ENCODE measurements around the gene RBM4B. TPM values are rescaled to one million over a fixed set of nuclear protein-coding genes. Genes with fewer than 3 reads are reported as not detected.
A peak's percentile ranks its signal among the peaks of the same experiment; 100 is the strongest.

RBM4B gene
- total and polyA plus RNA-seq, 7 experiments from 2014 or later, result 9.8 to 27.2 (median 19.7) TPM

DNA sequence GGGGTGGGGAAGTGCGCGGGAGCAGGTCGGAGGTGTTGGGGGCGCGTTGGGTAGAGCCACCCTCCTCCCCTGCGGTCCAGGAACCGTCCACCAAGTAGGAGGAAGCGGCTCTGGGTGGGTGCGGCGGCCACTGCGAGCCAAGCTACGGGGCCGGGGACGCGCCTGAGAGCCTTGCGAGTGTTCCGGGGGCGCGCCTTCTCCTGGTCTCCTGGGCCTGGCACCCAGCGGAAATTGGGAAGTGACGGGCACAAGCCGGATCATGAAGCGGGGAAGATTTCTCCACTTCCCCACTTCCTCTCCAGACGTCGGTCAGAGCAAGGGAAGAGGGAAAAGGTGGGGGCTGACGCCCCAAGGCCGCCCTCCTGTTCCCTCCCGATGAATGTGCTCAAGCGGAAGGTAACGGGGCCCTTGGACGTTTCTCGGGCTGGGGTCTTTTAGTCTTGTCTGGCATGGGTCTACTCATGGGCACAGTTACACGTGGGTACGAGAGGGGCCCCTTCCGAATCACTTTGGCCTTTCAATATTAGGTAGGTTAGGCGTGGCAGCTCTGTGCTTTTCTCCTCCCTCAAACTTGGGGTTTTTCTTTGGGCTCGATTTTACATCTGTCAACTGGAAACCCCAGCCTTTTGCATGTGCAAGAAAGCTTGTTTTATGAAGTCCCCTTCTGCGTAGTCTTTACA, 60.4 kb downstream of the RBM4B start:
- Histone ChIP-seq H3K27ac (ENCODE audit: low read depth, low read length) (peak overlapping the region; percentile 83), H3K36me3 (ENCODE audit: control insufficient read depth in 2 of 3, insufficient read depth in 3 of 3, low read length in 3 of 3) (peaks cover 0 to 11% (median 0%) of the 10 kb centered on the region in 3 experiments), H3K27me3 (ENCODE audit: control insufficient read depth in 2 of 2, insufficient read depth in 2 of 2, low read length in 2 of 2) (no peaks in the 10 kb centered on the region), H3K9me3 (ENCODE audit: control insufficient read depth in 2 of 3, low read length in 3 of 3) (no peaks in the 10 kb centered on the region), H3K4me3 (ENCODE audit: low read length) (peak overlapping the region; percentile 97), H3K4me1 (ENCODE audit: control insufficient read depth in 2 of 2, insufficient read depth in 2 of 2, low read length in 2 of 2) (peaks cover 36 to 37% of the 10 kb centered on the region in 2 donors)
- ATAC-seq (no peak), DNase-seq (peak in 4 of 9 donors; percentile 28 to 59 (median 34))
- intact Hi-C loops (cut with micrococcal nuclease), result loop anchor here (2.0 to 10.0 kb wide), 10 partner anchors 40 to 1195 kb away; partner anchors contain the start of genes KDM2A (in 2 of the 2), ACTN3 (in 1 of the 2), CDK2AP2 (in 1 of the 2) and DPP3 (in 1 of the 2)
- H3K27ac Mint-ChIP-seq, result peak overlapping the region; percentile 96 to 99 (median 98)
- peak overlapping the region; percentile 86 to 99 (median 98) for H3K4me3 Mint-ChIP-seq
- peaks cover 0 to 3% (median 0%) of the 10 kb centered on the region in 5 donors for H3K27me3 Mint-ChIP-seq
- peaks cover 32 to 62% (median 52%) of the 10 kb centered on the region in 7 donors for H3K4me1 Mint-ChIP-seq
- peaks cover 4 to 37% (median 17%) of the 10 kb centered on the region in 5 donors for H3K36me3 Mint-ChIP-seq
- peaks cover 0 to 10% (median 0%) of the 10 kb centered on the region in 11 donors for H3K9me3 Mint-ChIP-seq
- POLR2A ChIA-PET, result interaction anchor here (0.6 to 12.0 kb wide), 31 partner anchors 8 to 1012 kb away, joined by 3 to 376 read pairs (median 4); partner anchors contain the start of genes ACTN3, CCDC87, CCS and CTSF
- CTCF ChIA-PET, result interaction anchor here (1.0 to 2.4 kb wide), 4 partner anchors 21 to 61 kb away, joined by 3 to 15 read pairs (median 9); partner anchors contain the start of genes RBM4 and RBM4B

DNA sequence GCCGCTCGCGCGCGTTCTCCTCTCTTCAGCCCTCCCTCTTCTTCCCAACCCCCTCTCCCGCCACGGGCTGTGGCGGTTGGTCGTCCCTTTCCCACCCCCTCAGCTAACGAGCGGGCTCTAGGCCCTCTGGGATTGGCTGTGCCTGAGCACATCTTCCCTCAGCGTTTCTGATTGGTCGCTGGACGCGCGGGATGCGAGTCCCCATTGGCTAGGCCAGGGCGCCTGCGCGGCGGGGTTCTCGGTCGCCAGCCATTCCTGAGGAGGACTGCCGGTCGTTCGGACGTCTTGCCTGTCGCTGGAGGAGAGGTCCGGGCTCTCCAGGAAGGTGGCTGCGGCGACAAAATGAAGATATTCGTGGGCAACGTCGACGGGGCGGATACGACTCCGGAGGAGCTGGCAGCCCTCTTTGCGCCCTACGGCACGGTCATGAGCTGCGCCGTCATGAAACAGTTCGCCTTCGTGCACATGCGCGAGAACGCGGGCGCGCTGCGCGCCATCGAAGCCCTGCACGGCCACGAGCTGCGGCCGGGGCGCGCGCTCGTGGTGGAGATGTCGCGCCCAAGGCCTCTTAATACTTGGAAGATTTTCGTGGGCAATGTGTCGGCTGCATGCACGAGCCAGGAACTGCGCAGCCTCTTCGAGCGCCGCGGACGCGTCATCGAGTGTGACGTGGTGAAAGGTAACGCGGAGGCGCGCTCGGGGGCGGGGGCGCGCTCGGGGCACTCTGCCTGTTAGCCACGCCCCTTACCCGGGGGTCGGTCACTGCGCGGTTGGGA, 61.1 kb downstream of the RBM4B start, which contains the start of gene RBM14:
RBM14 (plus strand) TSS at position 252 of the 776 bp plus-strand sequence; CDS start at position 343, 91 bp downstream.
- H3K4me1 Mint-ChIP-seq, result peaks cover 26 to 55% (median 47%) of the 10 kb centered on the region in 7 donors
- intact Hi-C loops (cut with micrococcal nuclease), result loop anchor here (1.0 to 10.0 kb wide), 16 partner anchors 23 to 1194 kb away; partner anchors contain the start of genes ACTN3 (in 2 of the 2), CCDC87 (in 2 of the 2), CCS (in 2 of the 2) and KDM2A (in 2 of the 2)
- H3K4me1 ChIP-seq (ENCODE audit: control insufficient read depth in 2 of 2, insufficient read depth in 2 of 2, low read length in 2 of 2), result peaks cover 29 to 30% of the 10 kb centered on the region in 2 donors

More for the DNA sequence above, 61.1 kb downstream of the RBM4B start, which contains the start of gene RBM14:
- H3K4me3 ChIP-seq (ENCODE audit: low read length), result peak within 1 kb of the TSS; percentile 97
- POLR2A ChIA-PET, result interaction anchor here (0.6 to 12.0 kb wide), 32 partner anchors 9 to 1013 kb away, joined by 3 to 376 read pairs (median 4); partner anchors contain the start of genes ACTN3, CCDC87, CCS and CTSF
- peak within 1 kb of the TSS; percentile 86 to 99 (median 98) for H3K4me3 Mint-ChIP-seq
- DNase-seq, result peak; percentile 96 to 99 (median 99)
- H3K27ac Mint-ChIP-seq, result peak within 1 kb of the TSS; percentile 96 to 99 (median 98)
- CTCF ChIA-PET, result interaction anchor here (0.6 to 2.4 kb wide), 5 partner anchors 22 to 61 kb away, joined by 3 to 15 read pairs (median 3); partner anchors contain the start of genes RBM4 and RBM4B
- H3K36me3 Mint-ChIP-seq, result peaks cover 4 to 37% (median 15%) of the 10 kb centered on the region in 5 donors
- H3K27me3 Mint-ChIP-seq, result peaks cover 0 to 3% (median 0%) of the 10 kb centered on the region in 5 donors
- peak within 1 kb of the TSS; percentile 83 for H3K27ac ChIP-seq (ENCODE audit: low read depth, low read length)
- peaks cover 0 to 11% (median 0%) of the 10 kb centered on the region in 3 experiments for H3K36me3 ChIP-seq (ENCODE audit: control insufficient read depth in 2 of 3, insufficient read depth in 3 of 3, low read length in 3 of 3)
- H3K9me3 Mint-ChIP-seq, result peaks cover 0 to 10% (median 0%) of the 10 kb centered on the region in 11 donors
- peak; percentile 88 for ATAC-seq
- H3K9me3 ChIP-seq (ENCODE audit: control insufficient read depth in 2 of 3, low read length in 3 of 3), result no peaks in the 10 kb centered on the region
- no peaks in the 10 kb centered on the region for H3K27me3 ChIP-seq (ENCODE audit: control insufficient read depth in 2 of 2, insufficient read depth in 2 of 2, low read length in 2 of 2)

Other genes starting within 250 kb of the RBM4B start
- 10 to 100 TPM; 23.5 to 64.1 (median 24.0) TPM for gene MRPL11, start 239.0 kb downstream of the RBM4B start, total RNA-seq
- 10 to 100 TPM; 83.2 to 89.3 TPM for gene MRPL11, start 239.0 kb downstream of the RBM4B start, polyA plus RNA-seq
- 10 to 100 TPM; 10.6 to 27.3 (median 18.6) TPM for gene PELI3, start 211.0 kb downstream of the RBM4B start, total RNA-seq
- gene PELI3, start 211.0 kb downstream of the RBM4B start, polyA plus RNA-seq, result 1 to 10 TPM; 5.2 to 8.4 TPM
- gene DPP3, start 197.5 kb downstream of the RBM4B start, total RNA-seq, result 10 to 100 TPM; 15.8 to 75.7 (median 19.4) TPM
- 10 to 100 TPM; 18.6 to 22.2 TPM for gene DPP3, start 197.5 kb downstream of the RBM4B start, polyA plus RNA-seq
- gene BBS1, start 167.3 kb downstream of the RBM4B start, total RNA-seq, result 10 to 100 TPM; 16.9 to 38.2 (median 23.6) TPM
- gene BBS1, start 167.3 kb downstream of the RBM4B start, polyA plus RNA-seq, result 10 to 100 TPM in 1 of 2 donors, 1 to 10 TPM in 1; 9.6 to 13.9 TPM
- 10 to 100 TPM; 14.5 to 24.5 (median 19.2) TPM for gene ZDHHC24, start 131.8 kb downstream of the RBM4B start, total RNA-seq
- 10 to 100 TPM in 1 of 2 donors, 1 to 10 TPM in 1; 7.8 to 11.8 TPM for gene ZDHHC24, start 131.8 kb downstream of the RBM4B start, polyA plus RNA-seq
- under 1 TPM in 1 of 5 experiments, not detected in 4; 0.32 TPM for gene ACTN3, start 131.0 kb downstream of the RBM4B start, total RNA-seq
- not detected for gene ACTN3, start 131.0 kb downstream of the RBM4B start, polyA plus RNA-seq
- gene CTSF, start 109.3 kb downstream of the RBM4B start, total RNA-seq, result 10 to 100 TPM in 4 of 5 experiments, 1 to 10 TPM in 1; 2.3 to 49.7 (median 21.1) TPM
- 10 to 100 TPM; 27.3 to 28.8 TPM for gene CTSF, start 109.3 kb downstream of the RBM4B start, polyA plus RNA-seq
- 1 to 10 TPM in 2 of 5 experiments, under 1 TPM in 2, not detected in 1; 0.11 to 1.2 (median 0.60) TPM for gene CCDC87, start 84.8 kb downstream of the RBM4B start, total RNA-seq
- gene CCDC87, start 84.8 kb downstream of the RBM4B start, polyA plus RNA-seq, result not detected
- 10 to 100 TPM; 32.8 to 63.5 (median 42.5) TPM for gene CCS, start 84.7 kb downstream of the RBM4B start, total RNA-seq
- gene CCS, start 84.7 kb downstream of the RBM4B start, polyA plus RNA-seq, result 10 to 100 TPM; 42.4 to 52.3 TPM
- gene RBM14, start 61.3 kb downstream of the RBM4B start, total RNA-seq, result 100 to 1,000 TPM; 165 to 543 (median 192) TPM
- gene RBM14, start 61.3 kb downstream of the RBM4B start, polyA plus RNA-seq, result 100 to 1,000 TPM in 1 of 2 donors, 10 to 100 TPM in 1; 76.9 to 107 TPM
- 100 to 1,000 TPM; 139 to 239 (median 198) TPM for gene RBM4, start 39.2 kb downstream of the RBM4B start, total RNA-seq
- gene RBM4, start 39.2 kb downstream of the RBM4B start, polyA plus RNA-seq, result 100 to 1,000 TPM; 266 to 284 TPM
- gene SPTBN2, start 51.3 kb upstream of the RBM4B start, total RNA-seq, result under 1 TPM in 3 of 5 experiments, not detected in 2; 0.02 to 0.98 (median 0.03) TPM
- gene SPTBN2, start 51.3 kb upstream of the RBM4B start, polyA plus RNA-seq, result under 1 TPM in 1 of 2 donors, not detected in 1; 0.22 TPM
- 10 to 100 TPM; 24.6 to 47.1 (median 33.6) TPM for gene RCE1, start 165.6 kb upstream of the RBM4B start, total RNA-seq
- 10 to 100 TPM; 17.2 to 28.0 TPM for gene RCE1, start 165.6 kb upstream of the RBM4B start, polyA plus RNA-seq
- 10 to 100 TPM in 1 of 5 experiments, 1 to 10 TPM in 3, under 1 TPM in 1; 0.84 to 21.2 (median 1.6) TPM for gene LRFN4, start 179.2 kb upstream of the RBM4B start, total RNA-seq
- gene LRFN4, start 179.2 kb upstream of the RBM4B start, polyA plus RNA-seq, result not detected

All from naive thymus-derived CD4-positive, alpha-beta T cell (primary cell).